Measurements from ENCODE around the gene DNLZ. TPM values are rescaled to one million over a fixed set of nuclear protein-coding genes. Genes with fewer than 3 reads are reported as not detected.

Gene DNLZ
- total and polyA plus RNA-seq, 9 of the 15 experiments (the other 6 are each of a cell fraction or from before 2014, with no cell fraction given), result 0.17 to 44.6 (median 3.4) TPM

DNA sequence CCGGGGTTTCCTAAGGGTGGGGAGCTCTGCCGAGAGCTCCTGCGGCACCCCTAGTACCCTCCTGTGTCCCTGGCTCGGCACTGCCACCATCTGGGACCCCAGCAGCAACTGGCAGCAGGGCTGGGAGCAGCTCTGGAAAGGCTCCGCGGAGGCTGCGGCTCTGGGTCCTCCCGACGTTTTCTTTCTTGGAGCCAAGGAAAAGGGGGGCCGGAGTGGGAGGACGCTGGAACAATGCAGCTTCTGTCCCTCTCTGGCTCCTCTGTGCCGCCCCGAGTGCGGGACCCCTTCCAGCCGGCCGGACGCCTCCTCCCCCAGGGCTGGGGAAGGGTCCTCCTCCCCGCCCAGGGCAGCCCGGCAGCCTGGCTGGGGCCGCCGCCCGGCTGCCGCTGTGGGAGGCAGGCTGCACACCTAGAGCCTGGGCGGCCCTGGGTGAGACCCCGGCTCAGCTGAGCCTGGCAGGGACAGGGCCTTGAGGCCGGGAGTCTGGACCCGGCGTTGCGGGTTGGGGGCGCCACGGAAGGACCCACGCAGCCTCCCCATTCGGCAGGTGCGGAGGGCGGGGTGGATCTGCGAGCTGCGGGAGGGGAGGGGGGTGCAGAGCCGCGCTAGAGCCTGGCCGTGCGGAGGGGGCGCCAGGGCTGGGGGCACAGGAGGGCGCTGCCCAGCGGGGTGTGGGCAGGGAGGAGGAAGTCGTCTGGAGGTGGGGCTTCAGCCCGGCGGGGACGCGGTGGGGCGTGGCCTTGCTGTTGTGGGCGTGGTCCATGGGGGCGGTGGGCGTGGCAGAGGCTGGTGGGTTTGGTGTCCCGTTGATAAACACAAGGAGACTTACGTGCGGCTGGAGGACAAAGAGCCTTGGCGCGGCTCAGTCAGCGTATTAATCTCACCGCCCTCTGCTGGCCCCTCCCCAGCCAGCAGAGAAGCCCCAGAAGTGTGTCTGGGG, 21.1 kb downstream of the DNLZ start (continued):
- TF ChIP-seq, protein P1, sequence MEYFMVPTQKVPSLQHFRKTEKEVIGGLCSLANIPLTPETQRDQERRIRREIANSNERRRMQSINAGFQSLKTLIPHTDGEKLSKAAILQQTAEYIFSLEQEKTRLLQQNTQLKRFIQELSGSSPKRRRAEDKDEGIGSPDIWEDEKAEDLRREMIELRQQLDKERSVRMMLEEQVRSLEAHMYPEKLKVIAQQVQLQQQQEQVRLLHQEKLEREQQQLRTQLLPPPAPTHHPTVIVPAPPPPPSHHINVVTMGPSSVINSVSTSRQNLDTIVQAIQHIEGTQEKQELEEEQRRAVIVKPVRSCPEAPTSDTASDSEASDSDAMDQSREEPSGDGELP (CRISPR knock-in tag; IDR thresholded peaks at IDR 0.05; ENCODE audit: borderline replicate concordance), result peak; percentile 63
- TF ChIP-seq, protein P2, sequence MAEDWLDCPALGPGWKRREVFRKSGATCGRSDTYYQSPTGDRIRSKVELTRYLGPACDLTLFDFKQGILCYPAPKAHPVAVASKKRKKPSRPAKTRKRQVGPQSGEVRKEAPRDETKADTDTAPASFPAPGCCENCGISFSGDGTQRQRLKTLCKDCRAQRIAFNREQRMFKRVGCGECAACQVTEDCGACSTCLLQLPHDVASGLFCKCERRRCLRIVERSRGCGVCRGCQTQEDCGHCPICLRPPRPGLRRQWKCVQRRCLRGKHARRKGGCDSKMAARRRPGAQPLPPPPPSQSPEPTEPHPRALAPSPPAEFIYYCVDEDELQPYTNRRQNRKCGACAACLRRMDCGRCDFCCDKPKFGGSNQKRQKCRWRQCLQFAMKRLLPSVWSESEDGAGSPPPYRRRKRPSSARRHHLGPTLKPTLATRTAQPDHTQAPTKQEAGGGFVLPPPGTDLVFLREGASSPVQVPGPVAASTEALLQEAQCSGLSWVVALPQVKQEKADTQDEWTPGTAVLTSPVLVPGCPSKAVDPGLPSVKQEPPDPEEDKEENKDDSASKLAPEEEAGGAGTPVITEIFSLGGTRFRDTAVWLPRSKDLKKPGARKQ (CRISPR knock-in tag; IDR thresholded peaks at IDR 0.05), result no peak
- no peak for TF ChIP-seq MCM5 (IDR thresholded peaks at IDR 0.05; ENCODE audit: low read depth)
- no peak for TF ChIP-seq CCAR2 (IDR thresholded peaks at IDR 0.05; ENCODE audit: low read depth, low read length)
- TF ChIP-seq, protein P3, sequence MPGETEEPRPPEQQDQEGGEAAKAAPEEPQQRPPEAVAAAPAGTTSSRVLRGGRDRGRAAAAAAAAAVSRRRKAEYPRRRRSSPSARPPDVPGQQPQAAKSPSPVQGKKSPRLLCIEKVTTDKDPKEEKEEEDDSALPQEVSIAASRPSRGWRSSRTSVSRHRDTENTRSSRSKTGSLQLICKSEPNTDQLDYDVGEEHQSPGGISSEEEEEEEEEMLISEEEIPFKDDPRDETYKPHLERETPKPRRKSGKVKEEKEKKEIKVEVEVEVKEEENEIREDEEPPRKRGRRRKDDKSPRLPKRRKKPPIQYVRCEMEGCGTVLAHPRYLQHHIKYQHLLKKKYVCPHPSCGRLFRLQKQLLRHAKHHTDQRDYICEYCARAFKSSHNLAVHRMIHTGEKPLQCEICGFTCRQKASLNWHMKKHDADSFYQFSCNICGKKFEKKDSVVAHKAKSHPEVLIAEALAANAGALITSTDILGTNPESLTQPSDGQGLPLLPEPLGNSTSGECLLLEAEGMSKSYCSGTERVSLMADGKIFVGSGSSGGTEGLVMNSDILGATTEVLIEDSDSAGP (CRISPR knock-in tag; IDR thresholded peaks at IDR 0.05), result no peak
- no peak for TF ChIP-seq TCF7L2 (IDR thresholded peaks at IDR 0.05; ENCODE audit: low read depth, low read length)
- TF ChIP-seq ZNF134 (CRISPR knock-in tag; conservative IDR thresholded peaks at IDR 0.05), result no peak
- TF ChIP-seq MTA1 (IDR thresholded peaks at IDR 0.05; ENCODE audit: borderline replicate concordance), result no peak
- TF ChIP-seq CGGBP1 (CRISPR knock-in tag; IDR thresholded peaks at IDR 0.05), result no peak
- TF ChIP-seq, protein P4, sequence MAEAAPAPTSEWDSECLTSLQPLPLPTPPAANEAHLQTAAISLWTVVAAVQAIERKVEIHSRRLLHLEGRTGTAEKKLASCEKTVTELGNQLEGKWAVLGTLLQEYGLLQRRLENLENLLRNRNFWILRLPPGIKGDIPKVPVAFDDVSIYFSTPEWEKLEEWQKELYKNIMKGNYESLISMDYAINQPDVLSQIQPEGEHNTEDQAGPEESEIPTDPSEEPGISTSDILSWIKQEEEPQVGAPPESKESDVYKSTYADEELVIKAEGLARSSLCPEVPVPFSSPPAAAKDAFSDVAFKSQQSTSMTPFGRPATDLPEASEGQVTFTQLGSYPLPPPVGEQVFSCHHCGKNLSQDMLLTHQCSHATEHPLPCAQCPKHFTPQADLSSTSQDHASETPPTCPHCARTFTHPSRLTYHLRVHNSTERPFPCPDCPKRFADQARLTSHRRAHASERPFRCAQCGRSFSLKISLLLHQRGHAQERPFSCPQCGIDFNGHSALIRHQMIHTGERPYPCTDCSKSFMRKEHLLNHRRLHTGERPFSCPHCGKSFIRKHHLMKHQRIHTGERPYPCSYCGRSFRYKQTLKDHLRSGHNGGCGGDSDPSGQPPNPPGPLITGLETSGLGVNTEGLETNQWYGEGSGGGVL (CRISPR knock-in tag; IDR thresholded peaks at IDR 0.05), result no peak
- no peak for TF ChIP-seq NFIC (IDR thresholded peaks at IDR 0.05)
- no peak for TF ChIP-seq KLF10 (CRISPR knock-in tag; IDR thresholded peaks at IDR 0.05)
- no peak for TF ChIP-seq PTBP1 (IDR thresholded peaks at IDR 0.05; ENCODE audit: low read depth, low read length)
- no peak for TF ChIP-seq BRF2 (IDR thresholded peaks at IDR 0.05; ENCODE audit: borderline replicate concordance, insufficient read depth, insufficient read length)
- peak; percentile 92 for TF ChIP-seq SP1 (CRISPR knock-in tag; IDR thresholded peaks at IDR 0.05)
- TF ChIP-seq TGIF2 (CRISPR knock-in tag; IDR thresholded peaks at IDR 0.05), result no peak
- TF ChIP-seq, protein P5, sequence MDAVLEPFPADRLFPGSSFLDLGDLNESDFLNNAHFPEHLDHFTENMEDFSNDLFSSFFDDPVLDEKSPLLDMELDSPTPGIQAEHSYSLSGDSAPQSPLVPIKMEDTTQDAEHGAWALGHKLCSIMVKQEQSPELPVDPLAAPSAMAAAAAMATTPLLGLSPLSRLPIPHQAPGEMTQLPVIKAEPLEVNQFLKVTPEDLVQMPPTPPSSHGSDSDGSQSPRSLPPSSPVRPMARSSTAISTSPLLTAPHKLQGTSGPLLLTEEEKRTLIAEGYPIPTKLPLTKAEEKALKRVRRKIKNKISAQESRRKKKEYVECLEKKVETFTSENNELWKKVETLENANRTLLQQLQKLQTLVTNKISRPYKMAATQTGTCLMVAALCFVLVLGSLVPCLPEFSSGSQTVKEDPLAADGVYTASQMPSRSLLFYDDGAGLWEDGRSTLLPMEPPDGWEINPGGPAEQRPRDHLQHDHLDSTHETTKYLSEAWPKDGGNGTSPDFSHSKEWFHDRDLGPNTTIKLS (IDR thresholded peaks at IDR 0.05; ENCODE audit: borderline replicate concordance, low read depth), result no peak
- TF ChIP-seq SLC30A9 (CRISPR knock-in tag; IDR thresholded peaks at IDR 0.05), result no peak

All from K562 (cell line).